Measurements from ENCODE around the gene PLCD1.

- TF ChIP-seq EZH2 (IDR thresholded peaks at IDR 0.05; ENCODE audit: low read depth) (no peak), CTCF (conservative IDR thresholded peaks at IDR 0.05) (no peak)
These were observed 13.0 kb downstream of the PLCD1 start for GRCh38 chr3:38016410-38016809.
